Fibroblast of gingiva (primary cell): ENCODE measurements around the gene TICAM1.
"Not testable (repeated sequence)": the region's sequence is repeated elsewhere in the genome, so short reads cannot be mapped to it uniquely, and the experiment has no call there.

Experiments used
- DNase-seq: peaks from one replicate; pipeline ENCODE4 v3.0.0-alpha.2; 2011; ENCODE audit warnings: low read depth

Gene TICAM1

GRCh38 chr19:4844348-4845179 lies 13.1 kb upstream of the TICAM1 start:
- DNase-seq, result peak; percentile 75

DNA sequence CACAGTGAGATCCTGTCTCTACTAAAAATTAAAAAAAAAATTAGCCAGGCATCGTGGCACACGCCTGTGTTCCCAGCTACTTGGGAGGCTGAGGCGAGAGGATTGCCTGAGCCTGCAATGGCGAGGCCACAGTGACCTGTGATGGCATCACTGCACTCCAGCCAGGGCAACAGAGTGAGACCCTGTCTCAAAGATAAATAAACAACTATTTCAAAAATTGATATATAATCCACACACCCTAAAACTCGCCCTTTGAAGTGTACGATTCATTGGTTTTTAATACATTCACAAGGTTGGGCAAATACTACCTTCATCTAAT lies 12.1 kb upstream of the TICAM1 start:
- DNase-seq, result no peak

DNA sequence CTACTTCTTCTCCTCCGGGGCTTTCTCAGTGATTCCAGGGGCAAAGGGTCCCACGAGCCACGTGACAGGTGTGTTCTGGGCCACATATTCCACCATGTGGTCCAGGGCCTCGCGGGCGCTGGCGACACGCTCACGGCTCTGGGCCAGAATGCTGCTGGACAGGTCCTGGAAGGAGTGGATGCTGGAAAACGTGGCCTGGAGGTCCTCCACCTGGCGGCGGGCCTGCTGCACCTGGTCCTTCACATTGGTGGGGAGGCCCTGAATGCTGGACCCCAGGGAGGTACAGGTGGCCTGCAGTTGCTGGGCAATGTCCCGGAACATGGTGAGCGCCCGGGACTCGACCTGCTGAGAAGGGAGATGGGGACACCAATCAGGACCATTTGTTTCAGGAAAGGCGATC lies 7.7 kb upstream of the TICAM1 start:
- no peak for DNase-seq

GRCh38 chr19:4832776-4833175 lies 1.3 kb upstream of the TICAM1 start:
- DNase-seq, result no peak

DNA sequence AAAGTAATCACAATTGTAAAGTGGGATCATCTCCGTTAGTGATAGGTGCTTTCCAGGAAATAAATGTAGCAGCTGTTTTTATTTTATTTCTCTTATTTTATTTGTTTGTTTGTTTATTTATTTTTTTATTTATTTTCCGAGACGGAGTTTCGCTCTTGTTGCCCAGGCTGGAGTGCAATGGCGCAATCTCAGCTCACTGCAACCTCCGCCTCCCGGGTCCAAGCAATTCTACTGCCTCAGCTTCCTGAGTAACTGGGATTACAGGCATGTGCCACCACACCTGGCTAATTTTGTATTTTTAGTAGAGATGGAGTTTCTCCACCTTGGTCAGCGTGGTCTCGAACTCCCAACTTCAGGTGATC lies 448 bp upstream of the TICAM1 start:
- not testable (repeated sequence) for DNase-seq

DNA sequence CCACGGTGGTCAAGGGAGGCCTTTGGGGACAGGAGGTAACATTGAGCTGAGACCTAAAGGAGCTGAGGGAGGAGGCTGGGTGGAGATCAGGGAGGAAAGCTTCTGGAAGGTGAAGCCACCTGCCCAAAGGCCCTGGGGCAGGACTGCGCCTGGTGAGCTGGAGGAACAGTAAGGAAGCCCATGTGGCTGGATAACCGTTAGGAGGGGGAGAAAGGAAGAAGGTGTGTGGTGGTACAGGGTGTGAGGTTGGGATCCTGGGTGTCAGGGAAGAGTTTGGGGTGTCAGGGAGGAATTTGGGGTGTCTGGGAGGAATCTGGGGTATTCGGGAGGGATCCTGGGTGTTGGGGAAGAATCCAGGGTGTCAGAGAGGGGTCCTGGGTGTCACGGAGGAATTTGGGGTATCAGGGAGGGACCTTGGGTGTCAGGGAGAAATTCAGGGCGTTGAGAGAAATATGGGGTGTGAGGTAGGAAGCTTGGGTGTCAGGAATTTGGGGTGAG lies 695 bp downstream of the TICAM1 start:
- DNase-seq, result no peak

DNA sequence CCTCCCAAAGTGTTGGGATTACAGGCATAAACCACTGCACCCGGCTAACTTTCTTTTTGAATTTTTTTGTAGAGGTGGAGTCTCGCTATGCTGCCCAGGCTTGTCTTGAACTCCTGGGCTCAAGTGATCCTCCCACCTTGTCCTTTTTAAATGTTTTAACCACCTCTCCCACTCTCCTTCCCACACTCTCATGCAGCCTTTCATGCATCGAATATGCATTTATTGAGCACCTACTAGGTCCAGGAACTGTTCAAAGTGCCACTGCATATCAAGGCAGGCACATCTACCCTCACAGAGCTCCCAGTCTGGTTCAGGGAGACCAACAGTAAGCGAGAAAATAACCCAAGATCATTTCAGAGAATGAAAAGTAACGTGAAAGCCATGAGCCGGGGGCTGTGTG lies 1.2 kb downstream of the TICAM1 start:
- no peak for DNase-seq

DNA sequence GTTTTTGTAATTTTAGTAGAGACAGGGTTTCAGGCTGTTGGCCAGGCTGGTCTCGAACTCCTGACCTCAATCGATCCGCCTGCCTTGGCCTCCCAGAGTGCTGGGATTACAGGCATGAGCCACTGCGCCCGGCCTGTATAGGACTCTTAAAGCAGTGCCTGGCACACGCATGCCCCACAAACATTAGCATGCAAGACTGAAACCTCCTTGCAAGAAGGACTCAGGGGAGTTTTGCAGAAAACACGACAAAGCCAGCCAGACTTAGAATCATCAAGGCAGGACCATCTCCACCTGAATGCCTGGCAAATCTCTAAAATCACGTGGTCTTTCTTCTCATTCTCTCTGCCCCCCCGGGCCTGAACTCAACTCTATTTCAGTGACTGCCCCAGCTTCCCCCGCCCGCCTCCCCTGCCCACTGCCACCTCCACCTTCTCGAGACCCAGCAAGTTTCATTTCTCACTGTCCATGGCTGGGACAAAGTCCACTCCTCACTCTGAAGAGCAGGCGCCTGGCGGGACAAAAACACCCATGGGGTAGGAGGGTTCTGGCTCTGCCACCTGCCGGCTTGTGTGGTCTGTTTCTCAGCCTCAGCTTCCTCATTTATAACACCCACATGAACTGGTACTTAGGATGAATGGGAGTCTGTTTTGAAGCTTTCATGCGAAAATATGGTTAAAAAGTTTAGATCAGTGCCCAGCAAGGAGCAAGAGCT lies 2.4 kb downstream of the TICAM1 start:
- no peak for DNase-seq

DNA sequence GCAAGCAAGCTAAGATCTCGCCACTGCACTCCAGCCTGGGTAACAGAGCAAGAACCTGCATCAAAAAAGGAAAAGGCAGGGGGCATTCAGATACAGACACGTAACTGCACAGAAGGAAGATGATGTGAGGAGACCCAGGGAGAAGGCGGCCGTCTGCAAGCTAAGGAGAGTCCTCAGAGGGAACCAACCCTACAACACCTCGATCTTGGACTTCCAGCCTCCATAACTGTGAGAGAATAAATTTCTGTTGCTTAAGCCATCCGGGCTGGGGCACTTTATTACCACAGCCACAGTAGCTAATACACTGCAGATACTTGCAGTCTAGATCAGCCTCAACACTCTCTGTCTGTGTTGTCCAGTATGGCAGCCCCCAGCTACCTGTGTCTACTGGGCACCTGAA lies 7.9 kb downstream of the TICAM1 start:
- DNase-seq, result no peak

- not testable (repeated sequence) for DNase-seq
Measured at GRCh38 chr19:4822354-4822753, 9.2 kb downstream of the TICAM1 start.

GRCh38 chr19:4821265-4821664 lies 10.2 kb downstream of the TICAM1 start:
- DNase-seq, result no peak

DNA sequence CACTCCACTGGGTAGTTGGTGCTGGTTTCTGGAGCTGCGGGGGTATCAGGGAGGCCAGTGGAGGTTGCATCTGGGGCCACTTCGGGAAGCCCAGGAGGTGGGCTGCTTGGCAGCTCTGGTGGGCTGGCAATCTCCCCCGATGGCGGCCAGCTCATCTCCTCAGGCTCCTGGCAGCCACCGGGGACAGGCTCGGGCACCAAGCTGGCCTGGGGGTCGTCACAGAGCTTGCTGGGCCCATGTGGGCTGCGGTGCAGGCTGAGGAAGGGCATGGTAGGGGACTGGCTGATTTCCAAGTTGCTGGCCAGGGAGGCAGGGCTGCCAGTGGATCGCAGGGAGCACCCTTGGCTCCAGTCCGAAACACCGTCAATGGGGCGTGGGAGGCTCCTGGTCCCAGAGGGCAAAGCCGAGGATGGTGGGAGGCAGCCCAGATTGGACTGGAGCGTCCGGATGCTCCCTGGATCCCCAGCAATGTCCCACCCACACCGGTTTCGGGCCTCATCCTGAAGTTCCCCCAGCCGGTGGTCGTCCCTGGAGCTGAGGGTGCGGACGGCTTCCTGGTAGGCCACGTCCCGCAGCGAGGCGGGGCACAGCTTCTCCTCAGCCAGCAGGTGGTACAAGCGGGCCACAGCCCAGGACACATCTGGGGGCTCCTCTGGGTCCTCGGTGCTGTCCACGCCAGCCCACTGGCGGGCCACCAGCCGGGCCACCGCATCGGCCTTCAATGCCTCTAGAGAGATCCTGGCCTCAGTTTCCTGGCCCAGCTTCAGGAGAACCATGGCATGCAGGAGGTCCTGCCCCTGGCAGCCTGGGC lies 13.8 kb downstream of the TICAM1 start:
- no peak for DNase-seq

GRCh38 chr19:4816950-4817278 lies 14.6 kb downstream of the TICAM1 start:
- DNase-seq, result no peak

- no peak for DNase-seq
Measured at GRCh38 chr19:4816202-4816949, 15.1 kb downstream of the TICAM1 start.

- DNase-seq, result peak; percentile 91
Measured at GRCh38 chr19:4815426-4816201, 15.9 kb downstream of the TICAM1 start.

DNA sequence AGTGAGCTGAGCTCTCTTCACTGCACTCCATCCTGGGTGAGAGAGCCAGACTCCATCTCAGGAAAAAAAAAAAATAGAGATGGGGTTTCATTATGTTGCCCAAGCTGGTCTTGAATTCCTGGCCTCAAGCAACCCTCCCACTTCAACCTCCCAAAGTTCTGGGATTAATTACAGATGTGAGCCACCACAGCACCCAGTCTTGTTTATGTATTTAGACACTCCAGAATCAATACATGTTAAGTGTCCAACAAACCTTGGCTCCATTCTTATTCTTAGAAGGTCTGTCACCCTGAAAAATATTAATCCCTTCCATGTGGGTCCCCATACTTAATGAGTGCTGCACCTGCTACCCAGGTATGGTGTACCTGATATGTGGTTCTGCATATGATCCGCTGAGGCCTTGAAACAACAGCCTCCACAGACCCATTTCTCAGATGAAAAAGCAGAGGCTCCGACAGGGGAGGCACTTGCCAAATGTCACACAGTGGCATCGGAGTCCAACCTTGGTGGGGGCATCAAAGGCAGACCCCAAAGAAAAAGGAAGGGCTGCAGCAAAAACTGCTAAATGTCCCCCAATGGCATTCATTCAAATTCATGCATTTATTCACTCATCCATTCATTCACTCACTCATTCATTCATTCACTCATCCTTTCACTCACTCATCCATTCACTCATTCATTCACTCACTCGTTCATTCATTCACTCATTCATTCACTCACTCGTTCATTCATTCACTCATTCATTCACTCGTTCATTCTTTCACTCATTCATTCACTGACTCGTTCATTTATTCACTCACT lies 16.7 kb downstream of the TICAM1 start:
- peak; percentile 97 for DNase-seq

DNA sequence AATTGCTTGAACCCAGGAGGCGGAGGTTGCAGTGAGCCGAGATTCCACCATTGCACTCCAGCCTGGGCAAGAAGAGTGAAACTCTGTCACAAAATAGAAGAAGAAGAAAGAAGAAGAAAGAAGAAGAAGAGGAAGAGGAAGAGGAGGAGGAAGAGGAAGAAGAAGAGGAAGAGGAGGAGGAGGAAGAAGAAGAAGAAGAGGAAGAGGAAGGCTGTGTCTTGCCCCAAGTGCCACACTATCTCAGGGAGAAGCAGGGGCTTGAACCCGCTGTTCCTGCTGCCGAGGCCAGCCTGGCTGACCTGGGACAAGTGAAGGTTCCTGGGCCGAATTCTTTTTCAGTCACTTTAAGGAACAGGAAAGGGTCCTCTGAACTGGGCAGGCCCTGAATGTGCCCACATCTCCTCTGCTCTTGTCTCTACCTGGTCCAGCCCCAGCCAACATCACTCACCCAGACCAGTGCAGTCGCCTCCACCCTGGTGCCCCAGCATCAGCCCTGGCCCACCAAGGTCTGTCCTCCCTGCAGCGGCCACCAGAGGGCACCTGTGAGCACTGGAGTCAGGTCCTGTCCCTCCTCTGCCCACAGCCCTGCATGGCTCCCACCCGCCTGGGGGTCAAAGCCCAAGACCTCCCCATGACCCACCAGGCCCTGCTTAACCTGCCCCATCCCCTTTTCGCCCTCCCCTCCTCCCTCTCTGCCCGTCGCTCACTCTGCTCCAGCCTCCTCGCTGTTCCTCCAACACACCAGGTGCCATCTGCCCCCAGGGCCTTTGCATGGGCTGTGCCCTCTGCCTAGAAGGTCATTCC lies 20.0 kb downstream of the TICAM1 start:
- peak; percentile 45 for DNase-seq

DNA sequence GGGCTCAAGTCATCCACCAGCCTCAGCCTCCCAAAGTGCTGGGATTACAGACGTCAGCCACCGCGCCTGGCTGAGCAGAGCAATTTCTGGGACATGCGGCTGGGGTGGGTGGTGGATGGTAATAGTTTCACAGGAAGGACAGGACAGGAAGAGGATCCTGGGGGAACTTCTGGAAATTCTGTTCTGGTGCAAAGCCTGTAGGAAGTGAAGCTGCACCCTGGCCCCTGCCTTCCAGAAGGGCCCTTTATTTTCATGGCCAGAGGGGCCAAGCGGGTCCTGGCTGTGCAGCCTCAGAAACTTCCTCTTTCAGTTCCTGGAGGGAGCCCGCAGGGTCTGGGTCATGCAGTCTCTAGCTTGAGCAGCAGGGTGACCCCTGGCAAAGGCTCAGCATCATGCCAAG lies 24.3 kb downstream of the TICAM1 start:
- no peak for DNase-seq

- no peak for DNase-seq
Measured at GRCh38 chr19:4806384-4806783, 25.1 kb downstream of the TICAM1 start.

- DNase-seq, result not testable (repeated sequence)
Measured at GRCh38 chr19:4805140-4805539, 26.4 kb downstream of the TICAM1 start.
